ENCODE results near the gene SRP14.
"Not testable (repeated sequence)": the region's sequence is repeated elsewhere in the genome, so short reads cannot be mapped to it uniquely, and the experiment has no call there.

The SRP14 gene, protein sequence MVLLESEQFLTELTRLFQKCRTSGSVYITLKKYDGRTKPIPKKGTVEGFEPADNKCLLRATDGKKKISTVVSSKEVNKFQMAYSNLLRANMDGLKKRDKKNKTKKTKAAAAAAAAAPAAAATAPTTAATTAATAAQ

DNA sequence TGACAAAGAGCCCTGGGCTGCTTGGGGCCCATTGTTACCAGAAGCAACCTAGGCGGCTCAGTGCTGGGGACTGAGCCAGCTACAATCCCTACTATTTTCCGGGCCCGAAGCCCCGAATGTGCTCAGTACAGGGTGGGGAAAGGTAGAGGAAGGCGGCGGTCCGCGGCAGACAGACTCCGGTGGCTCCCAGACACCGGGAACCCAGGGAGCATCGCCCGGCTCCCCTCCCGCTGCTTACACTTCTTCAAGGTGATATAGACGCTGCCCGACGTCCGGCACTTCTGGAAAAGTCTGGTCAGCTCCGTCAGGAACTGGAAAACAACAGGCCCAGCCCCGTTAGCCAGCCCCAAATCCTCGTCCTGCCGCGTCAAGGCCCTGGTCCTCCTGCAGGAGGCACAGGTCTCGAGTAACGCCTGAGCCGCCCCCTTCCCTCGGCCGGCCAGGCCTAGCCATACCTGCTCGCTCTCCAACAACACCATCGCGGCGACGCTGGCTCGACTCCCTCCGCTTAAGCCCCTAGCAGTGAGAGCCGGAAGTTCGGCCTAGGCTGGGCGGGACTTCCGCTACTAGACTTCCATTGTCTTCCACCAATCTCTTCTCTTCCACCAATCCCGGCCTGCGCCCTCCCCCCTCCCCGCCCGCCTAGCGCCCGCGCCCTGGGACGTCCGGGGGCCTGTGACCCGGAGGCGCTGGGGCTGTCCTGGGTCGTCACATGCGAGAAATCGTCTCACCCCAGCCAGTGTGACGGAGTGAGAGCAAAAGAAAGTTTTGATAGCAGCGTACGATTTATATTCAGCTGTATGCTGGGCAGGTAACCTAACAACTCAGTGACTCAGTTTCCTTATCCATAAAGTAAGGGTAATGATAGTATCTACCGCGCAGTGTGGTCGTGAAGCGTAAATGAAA lies at the start of gene SRP14:
TSS of gene SRP14 (minus strand) at position 544 of the 906 bp plus-strand sequence. CDS start at position 479, 65 bp downstream.
- DNase-seq = peak; percentile 88 to 95 (median 92)

DNA sequence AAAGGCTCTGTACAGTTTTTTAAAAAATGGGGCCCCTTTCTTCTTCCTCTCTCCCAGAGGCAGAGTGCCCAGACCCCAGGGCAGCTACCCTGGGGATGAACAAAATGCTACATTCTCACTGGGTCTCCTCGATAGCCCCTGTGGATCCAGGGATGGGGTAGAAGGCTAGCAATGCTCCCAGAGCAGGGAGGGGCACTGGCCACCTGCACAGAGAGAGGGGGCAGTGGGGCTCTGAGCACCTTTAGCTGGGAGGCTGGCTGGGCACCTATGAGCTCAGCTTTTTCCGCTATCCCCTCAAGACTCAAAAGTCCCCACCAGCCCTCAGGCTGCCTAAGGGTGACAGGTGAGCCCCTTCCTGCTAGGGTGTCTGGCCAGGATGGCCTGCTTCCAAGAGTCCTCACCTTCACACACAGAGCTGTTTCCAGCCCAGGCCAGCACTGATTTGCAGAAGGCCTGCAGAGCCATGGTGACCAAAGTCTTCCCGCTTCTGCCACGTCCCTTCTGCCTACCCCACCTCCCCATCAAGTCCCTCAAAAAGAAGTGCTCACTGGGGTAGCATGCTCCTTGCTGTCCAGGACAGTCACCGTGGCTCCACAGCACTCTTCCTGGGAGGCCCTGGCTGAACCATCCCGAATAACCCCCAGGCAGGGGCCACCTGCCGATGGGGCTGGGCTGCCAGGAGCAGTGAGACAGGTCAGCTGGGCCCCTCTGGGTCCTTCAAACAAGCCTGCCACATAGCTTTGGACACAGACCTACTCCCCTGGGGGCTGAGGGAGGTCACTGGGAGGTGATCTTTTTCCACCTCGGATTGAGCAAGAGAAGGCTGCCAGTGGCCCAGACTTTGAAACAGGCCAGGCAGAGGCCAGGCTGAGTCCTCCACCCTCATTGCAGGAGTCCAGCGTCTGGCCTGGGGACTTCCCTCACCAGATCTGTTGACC lies 49.3 kb upstream of the SRP14 start:
- no peak for DNase-seq

DNA sequence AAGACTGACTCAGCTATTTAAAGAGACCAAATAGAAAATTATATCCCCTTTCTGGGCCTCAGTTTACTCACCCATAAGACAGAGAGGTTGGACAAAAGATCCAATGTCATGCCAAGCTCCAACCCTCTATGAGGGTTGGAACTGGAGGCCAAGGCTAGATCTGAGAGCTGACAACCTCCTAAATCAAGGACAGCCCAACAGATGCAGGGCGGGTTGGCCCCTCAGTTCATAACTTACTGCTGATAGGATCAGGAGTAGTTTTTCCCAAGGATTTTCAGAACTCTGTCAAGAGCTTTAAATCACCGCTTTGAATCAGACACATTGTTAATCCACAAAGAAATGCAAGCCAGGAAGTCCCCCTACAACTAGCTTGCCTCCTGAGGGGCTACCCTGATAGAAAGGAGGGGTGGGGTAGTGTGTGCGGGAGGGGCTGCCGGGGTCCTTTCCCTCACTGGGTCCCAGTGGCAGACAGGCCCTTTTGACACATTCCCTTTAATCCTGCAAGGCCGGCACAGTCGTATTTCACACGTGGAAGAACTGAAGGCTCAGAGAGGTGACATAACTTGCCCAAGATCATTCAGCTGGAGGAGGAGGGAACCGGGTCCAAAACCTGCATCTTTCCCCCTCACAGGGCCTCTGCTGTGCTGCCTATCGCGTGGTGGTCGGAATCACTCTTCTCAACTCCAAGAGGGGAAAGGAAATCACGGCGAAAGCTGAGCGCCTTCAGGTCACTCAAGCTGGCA lies 48.3 kb upstream of the SRP14 start:
- DNase-seq = no peak

DNA sequence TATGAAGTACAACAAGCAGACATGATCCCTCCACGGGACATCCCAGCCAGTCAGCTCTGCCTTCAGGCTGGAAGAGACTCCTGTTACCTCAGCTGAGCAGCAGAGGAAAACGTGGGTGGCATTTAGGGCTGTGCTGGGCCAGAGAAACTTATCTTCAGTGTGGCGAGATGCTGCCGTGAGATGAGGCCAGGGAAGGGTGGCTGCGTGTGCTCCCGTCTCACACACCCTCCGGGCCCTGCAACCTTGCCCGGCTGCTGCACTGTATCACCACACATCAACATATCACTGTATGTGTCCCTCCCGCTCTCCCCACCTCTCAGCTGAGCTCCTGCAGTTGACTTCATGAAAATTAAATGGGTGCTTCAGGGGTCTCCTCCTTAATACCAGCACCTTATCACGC lies 46.3 kb upstream of the SRP14 start:
- no peak for DNase-seq

DNA sequence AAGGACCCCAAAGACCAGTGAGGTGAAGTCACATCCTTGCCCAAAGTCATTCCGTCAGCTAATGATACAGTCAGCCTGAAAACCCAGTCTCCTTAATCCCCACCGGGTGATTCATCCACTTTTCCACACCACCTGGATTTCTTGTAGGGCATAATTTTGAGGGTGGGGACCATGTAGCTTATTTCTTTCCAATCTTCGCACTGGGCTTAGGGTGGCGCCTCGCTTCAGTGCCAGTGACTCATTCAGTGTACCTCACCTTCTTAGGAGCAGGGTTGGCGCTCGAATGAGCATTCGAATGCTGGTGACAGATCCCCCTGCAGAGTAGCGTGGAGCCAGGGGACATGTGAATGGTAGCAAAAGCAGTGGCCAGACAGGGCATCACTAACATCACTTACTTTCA lies 45.7 kb upstream of the SRP14 start:
- no peak for DNase-seq

DNA sequence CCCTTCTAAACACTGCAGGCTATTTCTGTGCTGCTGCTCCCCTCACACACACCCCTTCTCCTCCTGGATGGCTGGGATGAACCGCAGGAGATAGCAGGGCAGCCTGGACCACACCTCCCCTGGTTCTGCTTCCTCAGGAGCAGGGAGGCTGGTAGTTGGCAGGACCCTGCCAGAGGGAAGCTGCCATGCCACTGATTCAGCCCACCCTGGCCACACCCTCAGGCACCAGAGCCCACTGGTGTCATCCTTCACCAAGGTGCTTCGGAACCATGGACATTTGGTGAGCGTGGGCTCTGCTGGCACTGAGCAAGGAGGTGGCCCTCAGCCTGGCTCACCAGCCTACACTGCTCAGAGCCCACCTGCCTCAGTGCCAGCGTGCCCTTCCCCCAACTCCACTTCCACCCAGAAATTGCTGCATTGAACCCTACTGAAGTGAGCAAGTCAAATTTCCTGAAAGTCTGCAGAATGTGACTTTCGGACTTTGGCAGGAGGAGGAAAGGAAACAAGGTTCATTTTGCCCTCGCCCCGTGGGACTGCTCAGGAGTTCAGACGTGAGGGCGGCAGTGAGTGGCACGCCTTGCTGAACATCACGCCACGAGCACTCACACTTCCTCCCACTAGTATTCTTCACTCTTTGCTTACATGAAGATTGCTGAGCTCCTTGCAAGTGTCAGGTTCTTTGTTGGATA lies 43.4 kb upstream of the SRP14 start:
- DNase-seq = no peak

DNA sequence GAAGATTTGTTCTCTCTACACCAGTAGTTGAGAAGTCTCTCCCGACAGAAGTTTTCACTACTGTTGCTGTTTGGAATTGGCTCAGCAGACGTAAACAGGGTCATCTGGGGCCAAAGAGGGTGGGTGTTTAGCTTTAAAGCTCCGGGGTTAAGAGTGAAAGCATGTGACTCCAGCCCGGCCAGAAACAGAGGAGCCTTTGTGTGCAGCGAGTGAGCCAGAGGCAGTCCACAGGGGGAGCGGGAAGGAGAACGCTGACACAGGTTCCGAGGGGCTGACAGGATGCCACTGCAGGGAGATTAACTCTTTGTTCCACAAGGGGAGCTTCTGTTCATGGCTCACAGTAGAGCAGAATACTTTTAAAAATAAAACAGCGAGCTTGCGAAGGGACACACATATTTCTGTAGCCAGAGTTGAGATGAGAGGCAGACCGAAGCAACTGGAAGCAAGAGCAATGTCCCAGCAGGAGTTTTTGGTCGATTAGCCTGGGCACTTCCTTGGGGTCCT lies 42.8 kb upstream of the SRP14 start:
- DNase-seq = no peak

DNA sequence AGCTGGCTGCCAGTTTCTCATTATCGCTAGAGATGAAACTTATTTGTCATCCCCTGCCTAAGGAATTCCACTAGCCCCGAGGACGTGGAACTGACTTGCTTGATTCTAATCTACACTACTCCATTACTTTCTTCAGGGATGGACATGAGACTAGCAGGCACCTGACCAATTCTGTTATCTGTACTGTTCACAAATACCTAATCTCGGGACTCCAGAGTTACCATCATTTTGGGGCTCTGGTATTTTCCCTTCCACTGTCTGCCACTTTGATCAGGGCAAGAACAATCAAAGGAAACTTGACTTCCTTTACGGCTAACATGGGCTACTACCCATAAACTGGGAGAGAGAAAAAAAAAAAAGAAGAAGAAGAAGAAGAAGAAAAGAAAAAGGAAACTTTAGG lies 41.9 kb upstream of the SRP14 start:
- no peak for DNase-seq

DNA sequence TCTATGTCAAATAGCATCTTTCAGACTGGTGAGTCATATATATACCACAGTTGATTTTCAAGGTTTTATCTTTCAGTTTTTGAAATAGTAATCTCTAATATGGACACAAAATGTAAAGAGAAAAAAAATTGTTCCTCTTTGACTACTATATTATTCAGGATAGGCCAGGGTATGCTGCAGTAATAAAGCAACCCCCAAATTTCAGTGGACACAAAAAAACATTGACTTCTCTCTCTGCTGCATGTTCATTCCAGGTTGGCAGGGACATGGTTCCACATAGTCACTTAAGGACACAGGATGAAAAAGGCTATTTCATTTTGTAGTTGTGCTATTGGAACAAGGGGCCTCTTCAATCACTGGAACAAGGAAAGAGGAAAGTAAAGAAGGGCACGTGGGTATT lies 41.1 kb upstream of the SRP14 start:
- no peak for DNase-seq

DNA sequence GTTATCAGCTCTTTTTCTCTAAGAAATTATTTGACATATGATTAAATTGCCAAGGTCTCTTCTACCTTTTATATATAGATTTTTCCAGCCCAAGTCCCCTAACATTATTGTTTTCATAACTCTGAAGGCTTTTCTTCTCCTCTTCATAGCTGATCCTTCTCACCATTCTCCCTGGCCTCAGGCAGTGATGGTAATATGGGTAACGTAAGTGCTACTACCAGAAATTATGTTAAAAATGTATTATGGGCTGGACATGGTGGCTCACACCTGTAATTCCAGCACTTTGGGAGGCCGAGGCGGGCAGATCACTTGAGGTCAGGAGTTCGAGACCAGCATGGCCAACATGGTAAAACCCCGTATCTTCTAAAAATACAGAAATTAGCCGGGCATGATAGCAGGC lies 40.5 kb upstream of the SRP14 start:
- no peak for DNase-seq

DNA sequence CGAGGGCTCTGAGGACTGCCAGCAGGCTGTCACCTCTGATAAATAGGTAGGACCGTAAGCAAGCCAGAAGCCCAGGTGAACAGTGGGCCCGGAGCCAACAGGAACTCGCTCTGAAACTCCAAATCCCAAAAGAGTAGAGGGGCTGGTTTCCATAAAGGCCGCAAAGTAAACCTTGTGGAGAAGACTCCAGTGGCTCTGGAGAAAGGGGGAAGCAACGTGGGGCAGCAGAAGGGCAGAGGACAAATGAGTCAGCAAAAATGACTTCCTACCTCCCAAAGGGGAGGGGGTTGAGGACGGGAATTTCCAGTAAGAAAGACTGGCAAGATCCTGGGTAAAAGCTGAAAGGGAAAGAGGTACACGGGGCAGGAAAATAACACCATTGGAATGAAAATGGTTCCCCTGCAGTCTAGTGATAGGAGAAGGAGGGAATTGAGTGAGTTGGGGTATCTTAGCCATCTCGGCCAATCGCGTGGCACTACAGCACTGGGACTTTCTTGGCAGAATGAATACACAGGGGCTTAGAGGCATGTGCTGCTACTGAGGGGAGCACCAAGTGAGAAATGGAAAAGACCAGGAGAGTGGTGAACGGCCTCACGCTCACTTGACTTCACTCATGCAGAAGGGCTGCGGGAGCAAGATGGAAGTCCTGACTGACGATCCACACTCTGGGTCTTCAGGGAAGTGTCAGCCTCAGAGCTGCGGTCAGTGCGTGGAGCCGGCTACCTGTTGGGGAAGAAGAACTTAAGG lies 36.5 kb upstream of the SRP14 start:
- no peak for DNase-seq

DNA sequence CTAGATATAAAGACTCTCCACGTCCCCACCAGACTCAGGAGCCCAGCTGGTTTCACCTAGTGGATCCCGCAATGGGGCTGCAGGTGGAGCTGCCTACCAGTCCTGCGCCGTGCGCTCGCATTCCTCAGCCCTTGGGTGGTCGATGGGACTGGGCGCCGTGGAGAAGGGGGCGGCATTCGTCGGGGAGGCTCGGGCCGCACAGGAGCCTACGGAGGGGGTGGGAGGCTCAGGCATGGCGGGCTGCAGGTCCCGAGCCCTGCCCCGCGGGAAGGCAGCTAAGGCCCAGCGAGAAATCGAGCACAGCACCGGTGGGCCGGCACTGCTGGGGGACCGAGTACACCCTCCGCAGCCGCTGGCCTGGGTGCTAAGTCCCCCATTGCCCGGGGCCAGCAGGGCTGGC lies 35.7 kb upstream of the SRP14 start:
- not testable (repeated sequence) for DNase-seq

DNA sequence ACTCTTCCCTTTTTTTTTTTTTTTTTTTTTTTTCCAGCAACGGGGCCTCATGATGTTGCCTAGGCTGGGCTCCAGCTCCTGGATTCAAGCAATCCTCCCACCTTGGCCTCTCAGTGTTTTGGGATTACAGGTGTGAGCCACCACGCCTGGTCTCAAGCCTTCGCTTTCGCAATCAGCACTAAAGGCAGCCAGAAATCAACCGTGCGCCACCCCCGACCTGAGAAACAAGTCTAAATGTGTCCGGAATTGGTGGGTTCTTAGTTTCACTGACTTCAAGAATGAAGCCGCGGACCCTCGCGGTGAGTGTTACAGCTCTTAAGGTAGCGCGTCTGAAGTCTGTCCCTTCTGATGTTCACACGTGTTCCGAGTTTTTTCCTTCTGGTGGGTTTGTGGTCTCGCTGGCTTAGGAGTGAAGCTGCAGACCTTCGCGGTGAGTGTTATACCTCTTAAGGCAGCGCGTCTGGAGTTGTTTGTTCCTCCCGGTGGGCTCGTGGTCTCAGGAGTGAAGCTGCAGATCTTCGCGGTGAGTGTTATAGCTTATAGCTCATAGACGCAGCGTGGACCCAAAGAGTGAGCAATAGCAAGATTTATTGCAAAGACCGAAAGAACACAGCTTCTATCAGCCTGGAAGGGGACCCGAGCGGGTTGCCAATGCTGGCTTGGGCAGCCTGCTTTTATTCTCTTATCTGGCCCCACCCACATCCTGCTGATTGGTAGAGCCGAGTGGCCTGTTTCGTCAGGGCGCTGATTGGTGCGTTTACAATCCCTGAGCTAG lies 34.9 kb upstream of the SRP14 start:
- DNase-seq = not testable (repeated sequence)

DNA sequence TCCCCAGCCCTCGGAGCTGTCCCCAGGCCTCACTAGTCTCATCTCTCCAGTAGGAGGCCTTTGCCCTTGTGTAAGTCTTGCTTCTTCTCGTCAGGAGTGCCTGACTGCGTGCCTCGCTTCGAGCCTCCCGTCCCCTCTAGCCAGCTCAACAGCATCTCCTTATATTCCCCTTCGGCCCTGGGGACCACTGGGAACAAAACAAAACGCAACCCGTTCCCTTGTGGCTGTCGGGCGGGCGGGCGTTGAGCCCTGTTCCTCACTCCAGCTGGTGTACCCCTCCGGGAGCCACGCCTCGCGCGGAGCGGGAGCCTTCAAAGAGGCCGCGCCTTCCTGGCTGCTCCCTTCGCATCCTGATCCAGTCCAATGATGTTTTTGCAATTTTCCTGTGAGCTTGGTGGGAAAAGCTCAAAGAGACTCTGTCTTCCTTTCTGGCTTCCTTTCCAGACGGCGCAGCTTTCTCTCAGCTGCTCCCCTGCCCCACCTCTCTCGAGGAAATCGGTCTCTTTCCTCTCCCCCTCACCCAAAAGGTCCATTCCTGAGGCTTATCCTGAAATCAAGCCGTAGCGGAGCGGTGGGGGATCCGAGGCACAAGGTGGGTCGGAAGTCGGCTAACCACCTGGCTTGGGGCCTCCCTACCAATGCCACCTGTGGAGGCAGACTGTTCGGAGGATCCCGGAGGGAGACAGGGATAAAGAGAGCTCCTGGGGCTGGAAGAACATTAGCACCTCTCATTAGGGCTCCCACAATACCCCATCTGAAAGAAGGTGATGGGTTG lies 33.4 kb upstream of the SRP14 start:
- DNase-seq = no peak

DNA sequence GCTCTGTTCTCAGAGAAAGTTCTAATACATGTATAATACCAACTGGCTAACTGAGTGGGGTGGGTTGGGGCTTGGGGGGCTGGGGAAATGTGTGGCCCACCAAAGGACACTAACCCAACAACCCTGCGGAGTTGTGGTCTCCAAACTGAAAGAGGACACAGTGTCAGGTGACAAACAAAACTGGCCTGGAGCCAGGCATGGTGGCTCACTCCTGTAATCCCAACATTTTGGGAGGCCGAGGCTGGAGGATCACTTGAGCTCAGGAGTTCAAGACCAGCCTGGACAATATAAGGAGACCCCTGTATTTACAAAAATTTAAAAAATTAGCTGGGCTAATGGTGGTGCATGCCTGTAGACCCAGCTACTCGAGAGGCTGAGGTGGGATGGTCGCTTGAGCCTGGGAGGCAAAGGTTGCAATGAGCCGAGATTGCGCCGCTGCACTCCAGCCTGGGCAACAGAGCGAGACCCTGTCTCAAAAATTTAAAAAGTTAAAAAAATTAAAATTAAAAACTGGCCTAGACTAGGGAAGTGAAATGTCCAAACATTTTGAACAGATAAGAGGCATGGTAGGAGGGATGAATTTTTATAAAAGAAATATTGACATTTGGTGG lies 31.7 kb upstream of the SRP14 start:
- DNase-seq = no peak

DNA sequence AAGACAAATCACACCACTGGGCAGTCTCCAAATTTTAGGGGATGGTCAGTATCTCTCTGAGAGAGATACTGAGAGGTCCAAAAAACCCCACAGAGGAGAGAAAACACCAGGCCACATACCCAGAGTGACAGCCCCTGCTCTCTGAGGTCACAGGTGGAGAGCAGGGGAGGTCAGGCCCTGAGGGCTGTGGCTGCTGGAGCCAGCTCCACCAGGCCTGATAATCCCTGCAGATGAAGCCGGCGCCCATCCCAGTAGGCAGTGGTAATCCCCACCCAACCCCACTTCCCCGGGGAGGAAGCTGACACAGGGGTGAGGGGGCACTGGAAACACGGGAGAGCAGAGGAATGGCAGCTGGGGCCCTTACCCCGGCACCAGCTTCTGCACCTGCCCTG lies 31.2 kb upstream of the SRP14 start:
- DNase-seq = no peak

DNA sequence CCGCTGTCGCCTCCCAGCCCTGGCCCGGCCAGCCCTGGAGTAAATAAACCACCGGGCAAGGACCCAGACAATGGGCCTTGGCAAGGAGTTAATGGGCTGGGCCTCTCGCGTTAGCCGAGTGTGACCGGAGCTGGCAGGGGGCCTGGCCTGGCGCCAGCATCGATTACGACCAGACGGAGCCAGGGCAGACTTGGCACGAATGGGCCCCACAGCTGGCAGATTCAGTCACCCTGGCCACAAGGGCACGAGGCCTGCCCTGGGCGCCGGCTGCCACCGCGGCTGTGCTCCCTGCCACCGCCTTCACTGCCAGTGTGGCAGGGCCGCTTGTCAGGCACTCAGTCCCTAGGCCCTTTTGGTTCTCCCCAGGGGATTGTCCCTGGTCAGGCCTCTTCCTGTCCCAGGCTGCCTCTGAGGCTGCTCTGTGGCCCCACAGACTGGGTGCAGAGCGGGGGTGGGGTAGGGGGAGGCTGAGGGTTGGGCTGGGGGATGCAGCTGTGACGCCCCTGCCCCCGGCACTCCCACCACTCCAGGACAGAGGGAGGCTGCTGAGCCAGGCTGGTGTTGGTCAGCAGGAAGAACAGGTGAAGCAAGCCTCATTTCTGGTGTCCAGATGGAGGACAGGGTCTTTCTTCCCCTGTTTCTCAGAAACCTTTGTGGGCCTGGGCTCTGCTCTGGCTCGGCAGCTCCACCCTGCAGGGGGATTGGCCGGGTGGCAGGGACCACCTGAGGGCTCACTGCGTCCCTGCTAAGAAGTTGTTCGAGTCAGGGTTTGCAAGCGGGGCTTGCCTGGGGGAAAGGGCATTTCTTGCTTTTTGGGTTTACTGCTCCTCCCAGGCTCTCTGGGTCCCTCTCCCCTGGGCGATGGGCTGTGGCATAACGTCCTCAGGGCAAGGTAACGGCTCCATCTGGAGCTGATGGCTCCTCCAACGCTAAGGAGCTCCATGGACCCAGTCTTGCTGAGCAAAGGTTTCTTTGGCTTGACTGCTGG lies 30.5 kb upstream of the SRP14 start:
- DNase-seq = no peak

Measured in activated CD4-positive, CD25-positive, alpha-beta regulatory T cell (primary cell).